ENCODE measurements around the gene KCNAB1.

The KCNAB1 gene

GRCh38 chr3:156102267-156102931 lies 18.0 kb upstream of the KCNAB1 start (continued):
- TF ChIP-seq CSDC2 (CRISPR knock-in tag; IDR thresholded peaks at IDR 0.05) (no peak), ZFP30 (CRISPR knock-in tag; IDR thresholded peaks at IDR 0.05) (no peak), GLIS3 (CRISPR knock-in tag; IDR thresholded peaks at IDR 0.05) (no peak), ZNF565 (CRISPR knock-in tag; conservative IDR thresholded peaks at IDR 0.05; ENCODE audit: low read depth) (no peak), ARNTL (CRISPR knock-in tag; IDR thresholded peaks at IDR 0.05; ENCODE audit: borderline replicate concordance, low read depth) (no peak), PPARA (CRISPR knock-in tag; IDR thresholded peaks at IDR 0.05; ENCODE audit: borderline replicate concordance) (no peak), ISL1 (CRISPR knock-in tag; IDR thresholded peaks at IDR 0.05) (no peak)

GRCh38 chr3:156106721-156107373 lies 13.5 kb upstream of the KCNAB1 start:
- peak; percentile 54; the same call in 2 of the 3 replicates for ATAC-seq
- TF ChIP-seq SNAI2 (CRISPR knock-in tag; IDR thresholded peaks at IDR 0.05) (no peak), POU6F1 (CRISPR knock-in tag; IDR thresholded peaks at IDR 0.05; ENCODE audit: borderline replicate concordance, low read depth) (no peak), BACH2 (CRISPR knock-in tag; IDR thresholded peaks at IDR 0.05; ENCODE audit: borderline replicate concordance) (no peak), ZC3H10 (CRISPR knock-in tag; IDR thresholded peaks at IDR 0.05) (no peak), TOX (CRISPR knock-in tag; IDR thresholded peaks at IDR 0.05; ENCODE audit: borderline replicate concordance) (no peak)

GRCh38 chr3:156107504-156107903 lies 12.9 kb upstream of the KCNAB1 start:
- TF ChIP-seq POU6F1 (CRISPR knock-in tag; IDR thresholded peaks at IDR 0.05; ENCODE audit: borderline replicate concordance, low read depth): no peak
- TF ChIP-seq ZFP30 (CRISPR knock-in tag; IDR thresholded peaks at IDR 0.05): no peak
- no peak for TF ChIP-seq ZNF8 (CRISPR knock-in tag; IDR thresholded peaks at IDR 0.05)
- TF ChIP-seq CSDC2 (CRISPR knock-in tag; IDR thresholded peaks at IDR 0.05): no peak
- no peak for TF ChIP-seq ZFP3 (CRISPR knock-in tag; IDR thresholded peaks at IDR 0.05)
- no peak for TF ChIP-seq OSR1 (CRISPR knock-in tag; IDR thresholded peaks at IDR 0.05)
- no peak for TF ChIP-seq TOX (CRISPR knock-in tag; IDR thresholded peaks at IDR 0.05; ENCODE audit: borderline replicate concordance)
- TF ChIP-seq ZNF70 (CRISPR knock-in tag; IDR thresholded peaks at IDR 0.05): no peak
- no peak for TF ChIP-seq PPARA (CRISPR knock-in tag; IDR thresholded peaks at IDR 0.05; ENCODE audit: borderline replicate concordance)
- TF ChIP-seq ARNTL (CRISPR knock-in tag; IDR thresholded peaks at IDR 0.05; ENCODE audit: borderline replicate concordance, low read depth): no peak
- TF ChIP-seq TSHZ2 (CRISPR knock-in tag; IDR thresholded peaks at IDR 0.05): no peak
- TF ChIP-seq ESRRG (CRISPR knock-in tag; IDR thresholded peaks at IDR 0.05): no peak
- TF ChIP-seq RARB (CRISPR knock-in tag; IDR thresholded peaks at IDR 0.05): no peak
- TF ChIP-seq ZC3H10 (CRISPR knock-in tag; IDR thresholded peaks at IDR 0.05): no peak
- TF ChIP-seq CREB5 (CRISPR knock-in tag; IDR thresholded peaks at IDR 0.05; ENCODE audit: low read depth): no peak
- TF ChIP-seq TCF4 (CRISPR knock-in tag; IDR thresholded peaks at IDR 0.05; ENCODE audit: borderline replicate concordance): no peak
- no peak for TF ChIP-seq ZNF565 (CRISPR knock-in tag; conservative IDR thresholded peaks at IDR 0.05; ENCODE audit: low read depth)
- TF ChIP-seq ISL1 (CRISPR knock-in tag; IDR thresholded peaks at IDR 0.05): no peak
- TF ChIP-seq PATZ1 (CRISPR knock-in tag; IDR thresholded peaks at IDR 0.05; ENCODE audit: borderline replicate concordance): no peak
- no peak for ATAC-seq
